Activated CD8-positive, alpha-beta memory T cell treated with anti-CD3 and anti-CD28 coated beads for 36 hours (primary cell): ENCODE measurements around the gene CFAP61. TPM values are rescaled to one million over a fixed set of nuclear protein-coding genes. Genes with fewer than 3 reads are reported as not detected.
"Not testable (repeated sequence)": the region's sequence is repeated elsewhere in the genome, so short reads cannot be mapped to it uniquely, and the experiment has no call there.

Experiments
- CTCF ChIA-PET: fragments of 350-600 bp; sonication (Branson Sonifier 250); formaldehyde crosslinking; loops from one replicate; lab custom pipeline; 2021; ENCODE audit warnings: antibody characterized with exemption; lab: Charles Lee
- POLR2A ChIA-PET: fragments of 350-600 bp; sonication (Branson Sonifier 250); formaldehyde crosslinking; loops from one replicate; lab custom pipeline; 2021; ENCODE audit warnings: antibody characterized with exemption; lab: Charles Lee
- total RNA-seq, 2 experiments: library from RNA; stranded (reverse); gene quantifications; one replicate each; pipeline ENCODE4 v1.2.3, GENCODE V29; 2021

Gene CFAP61
- total RNA-seq, 2 experiments from 2014 or later = 0.36 TPM; not detected in 1

GRCh38 chr20:20322912-20323311, 270.6 kb downstream of the CFAP61 start:
- CTCF ChIA-PET = no interaction called here
- POLR2A ChIA-PET = no interaction called here

GRCh38 chr20:20327746-20328145, 275.4 kb downstream of the CFAP61 start:
- ChIA-PET CTCF (no interaction called here), POLR2A (no interaction called here)

GRCh38 chr20:20329564-20329963, 277.2 kb downstream of the CFAP61 start:
- CTCF ChIA-PET = interaction anchor here (1.1 kb wide), 1 partner anchor 239 kb away, joined by 4 read pairs; no protein-coding TSS in a partner anchor
- POLR2A ChIA-PET = no interaction called here

GRCh38 chr20:20331156-20331555, 278.8 kb downstream of the CFAP61 start:
- ChIA-PET POLR2A (no interaction called here), CTCF (no interaction called here)

GRCh38 chr20:20331817-20332216, 279.5 kb downstream of the CFAP61 start:
- ChIA-PET POLR2A (no interaction called here), CTCF (no interaction called here)

GRCh38 chr20:20333866-20334265, 281.5 kb downstream of the CFAP61 start:
- ChIA-PET POLR2A (no interaction called here), CTCF (interaction anchor here (1.1 kb wide), 1 partner anchor 13 kb away, joined by 3 read pairs; no protein-coding TSS in a partner anchor)

GRCh38 chr20:20334489-20334888, 282.2 kb downstream of the CFAP61 start:
- CTCF ChIA-PET = no interaction called here
- POLR2A ChIA-PET = no interaction called here

- ChIA-PET CTCF (no interaction called here), POLR2A (no interaction called here)
Observed at GRCh38 chr20:20338133-20338730, 285.9 kb downstream of the CFAP61 start.

- ChIA-PET CTCF (no interaction called here), POLR2A (no interaction called here)
Observed at GRCh38 chr20:20340443-20340842, 288.1 kb downstream of the CFAP61 start.

- POLR2A ChIA-PET = no interaction called here
- CTCF ChIA-PET = no interaction called here
Observed at GRCh38 chr20:20341371-20341770, 289.0 kb downstream of the CFAP61 start.

GRCh38 chr20:20342066-20342465, 289.7 kb downstream of the CFAP61 start:
- CTCF ChIA-PET = no interaction called here
- POLR2A ChIA-PET = no interaction called here

- ChIA-PET POLR2A (no interaction called here), CTCF (no interaction called here)
Observed at GRCh38 chr20:20343932-20344331, 291.6 kb downstream of the CFAP61 start.

- ChIA-PET POLR2A (no interaction called here), CTCF (no interaction called here)
Observed at GRCh38 chr20:20344476-20344875, 292.1 kb downstream of the CFAP61 start.

GRCh38 chr20:20353576-20353975, 301.2 kb downstream of the CFAP61 start:
- CTCF ChIA-PET = no interaction called here

GRCh38 chr20:20355503-20355902, 303.2 kb downstream of the CFAP61 start:
- CTCF ChIA-PET, POLR2A ChIA-PET: not testable (repeated sequence)

More at GRCh38 chr20:20353576-20353975, 301.2 kb downstream of the CFAP61 start:
- POLR2A ChIA-PET = no interaction called here

GRCh38 chr20:20358801-20359200, 306.5 kb downstream of the CFAP61 start:
- ChIA-PET CTCF (interaction anchor here (1.5 kb wide), 1 partner anchor 235 kb away, joined by 6 read pairs; no protein-coding TSS in a partner anchor), POLR2A (no interaction called here)

GRCh38 chr20:20359628-20360027, 307.3 kb downstream of the CFAP61 start:
- ChIA-PET POLR2A (no interaction called here), CTCF (interaction anchor here (1.5 kb wide), 1 partner anchor 234 kb away, joined by 6 read pairs; no protein-coding TSS in a partner anchor)

GRCh38 chr20:20360464-20360863, 308.1 kb downstream of the CFAP61 start:
- ChIA-PET CTCF (interaction anchor here (1.5 kb wide), 1 partner anchor 233 kb away, joined by 6 read pairs; no protein-coding TSS in a partner anchor), POLR2A (no interaction called here)

GRCh38 chr20:20362774-20363433, 310.6 kb downstream of the CFAP61 start:
- POLR2A ChIA-PET = no interaction called here
- CTCF ChIA-PET = no interaction called here

- ChIA-PET CTCF (no interaction called here), POLR2A (no interaction called here)
Observed at GRCh38 chr20:20363434-20363798, 311.1 kb downstream of the CFAP61 start.
